SK-N-SH treated with all-trans-retinoic acid at 6 μM for 48 hours (cell line): ENCODE results near the gene PLIN5.

ENCODE experiments used
- ATAC-seq: fragments of 200-7000 bp; cut with Tn5 transposase; 3 replicates; pipeline ENCODE4 v1.9.1; 2020; ENCODE audit warnings: mild to moderate bottlenecking, moderate library complexity
- ARNTL ChIP-seq: fragments of 450-650 bp; formaldehyde crosslinking; IDR thresholded peaks from 2 replicates; pipeline ENCODE4 v1.5.0; 2020; ENCODE audit warnings: low read depth, mild to moderate bottlenecking, moderate library complexity, borderline replicate concordance
- BACH2 ChIP-seq: fragments of 250-450 bp; sonication (Bioruptor Pico); IDR thresholded peaks from 2 replicates; pipeline ENCODE4 v1.9.0; 2021; ENCODE audit warnings: mild to moderate bottlenecking, borderline replicate concordance
- CSDC2 ChIP-seq: fragments of 250-450 bp; sonication (Bioruptor Pico); IDR thresholded peaks from 2 replicates; pipeline ENCODE4 v1.5.0; 2020; ENCODE audit warnings: mild to moderate bottlenecking, moderate library complexity
- ESRRG ChIP-seq: fragments of 250-450 bp; sonication (Bioruptor Pico); IDR thresholded peaks from 2 replicates; pipeline ENCODE4 v1.6.1; 2021; ENCODE audit warnings: mild to moderate bottlenecking
- GLIS3 ChIP-seq: fragments of 250-450 bp; sonication (Bioruptor Pico); IDR thresholded peaks from 2 replicates; pipeline ENCODE4 v1.5.0; 2020; ENCODE audit warnings: mild to moderate bottlenecking, moderate library complexity
- ISL1 ChIP-seq: fragments of 250-450 bp; sonication (Bioruptor Pico); IDR thresholded peaks from 2 replicates; pipeline ENCODE4 v2.1.2; 2022; ENCODE audit warnings: mild to moderate bottlenecking, moderate library complexity
- OSR1 ChIP-seq: fragments of 250-450 bp; sonication (Bioruptor Pico); IDR thresholded peaks from 2 replicates; pipeline ENCODE4 v1.8.0; 2022; ENCODE audit warnings: moderate library complexity, mild to moderate bottlenecking, inconsistent platforms
- RARB ChIP-seq: fragments of 250-450 bp; sonication (Bioruptor Pico); IDR thresholded peaks from 2 replicates; pipeline ENCODE4 v1.8.0; 2021; ENCODE audit warnings: mild to moderate bottlenecking, moderate library complexity
- SNAI2 ChIP-seq: fragments of 250-450 bp; sonication (Bioruptor Pico); IDR thresholded peaks from 2 replicates; pipeline ENCODE4 v1.5.0; 2020; ENCODE audit warnings: mild to moderate bottlenecking, moderate library complexity
- TCF4 ChIP-seq: fragments of 250-450 bp; sonication (Bioruptor Pico); IDR thresholded peaks from 2 replicates; pipeline ENCODE4 v1.8.0; 2021; ENCODE audit warnings: mild to moderate bottlenecking, moderate library complexity, borderline replicate concordance
- TOX ChIP-seq: fragments of 250-450 bp; sonication (Bioruptor Pico); IDR thresholded peaks from 2 replicates; pipeline ENCODE4 v1.8.0; 2021; ENCODE audit warnings: mild to moderate bottlenecking, moderate library complexity, borderline replicate concordance
- ZC3H10 ChIP-seq: fragments of 250-450 bp; sonication (Bioruptor Pico); IDR thresholded peaks from 2 replicates; pipeline ENCODE4 v1.5.1; 2021; ENCODE audit warnings: mild to moderate bottlenecking, moderate library complexity
- ZFP3 ChIP-seq: fragments of 250-450 bp; sonication (Bioruptor Pico); IDR thresholded peaks from 2 replicates; pipeline ENCODE4 v1.5.0; 2020; ENCODE audit warnings: mild to moderate bottlenecking, moderate library complexity
- ZFP30 ChIP-seq: fragments of 450-650 bp; formaldehyde crosslinking; IDR thresholded peaks from 2 replicates; pipeline ENCODE4 v1.5.0; 2022; ENCODE audit warnings: mild to moderate bottlenecking, moderate library complexity
- ZNF565 ChIP-seq: fragments of 450-650 bp; formaldehyde crosslinking; conservative IDR thresholded peaks from 2 replicates; pipeline ENCODE4 v1.5.0; 2020; ENCODE audit warnings: low read depth, mild to moderate bottlenecking, moderate library complexity
- ZNF70 ChIP-seq: fragments of 450-650 bp; formaldehyde crosslinking; IDR thresholded peaks from 2 replicates; pipeline ENCODE4 v1.5.0; 2020; ENCODE audit warnings: mild to moderate bottlenecking, moderate library complexity
- ZNF8 ChIP-seq: fragments of 450-650 bp; formaldehyde crosslinking; IDR thresholded peaks from 2 replicates; pipeline ENCODE4 v1.5.0; 2020; ENCODE audit warnings: mild to moderate bottlenecking, moderate library complexity
- TF ChIP-seq, protein P1 (sequence below): fragments of 250-450 bp; sonication (Bioruptor Pico); IDR thresholded peaks from 2 replicates; pipeline ENCODE4 v1.5.0; 2020; ENCODE audit warnings: mild to moderate bottlenecking, moderate library complexity
- TF ChIP-seq, protein P2 (sequence below): fragments of 250-450 bp; sonication (Bioruptor Pico); IDR thresholded peaks from 2 replicates; pipeline ENCODE4 v1.5.1; 2021; ENCODE audit warnings: mild to moderate bottlenecking, moderate library complexity
- TF ChIP-seq, protein P3 (sequence below): fragments of 250-450 bp; sonication (Bioruptor Pico); IDR thresholded peaks from 2 replicates; pipeline ENCODE4 v1.8.0; 2021; ENCODE audit warnings: low read depth, mild to moderate bottlenecking, moderate library complexity, borderline replicate concordance
- TF ChIP-seq, protein P4 (sequence below): fragments of 250-450 bp; sonication (Bioruptor Pico); IDR thresholded peaks from 2 replicates; pipeline ENCODE4 v1.5.1; 2020; ENCODE audit warnings: low read depth, mild to moderate bottlenecking, moderate library complexity

PLIN5 gene

DNA sequence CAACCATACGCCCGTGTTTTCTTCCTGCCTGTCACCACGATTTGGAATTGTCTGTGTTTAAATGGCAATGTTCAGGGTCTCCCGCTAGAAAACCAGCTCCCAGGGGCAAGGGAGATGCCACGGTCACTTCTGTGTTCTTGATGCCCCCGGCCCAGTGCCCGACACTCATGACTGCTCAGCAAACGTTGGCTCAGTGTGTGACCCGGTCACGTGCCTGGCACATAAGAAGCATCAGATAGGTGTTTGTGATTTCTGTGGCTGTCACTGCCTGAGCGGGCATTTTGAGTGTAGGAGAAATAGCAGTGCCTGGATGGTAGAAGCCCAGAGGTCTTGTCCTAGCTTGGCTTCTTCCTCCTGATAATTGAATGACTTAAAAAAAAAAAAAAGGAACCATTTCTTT lies 47.5 kb downstream of the PLIN5 start (continued):
- TF ChIP-seq ESRRG, result no peak
- no peak for TF ChIP-seq ZNF8 (CRISPR knock-in tag)

DNA sequence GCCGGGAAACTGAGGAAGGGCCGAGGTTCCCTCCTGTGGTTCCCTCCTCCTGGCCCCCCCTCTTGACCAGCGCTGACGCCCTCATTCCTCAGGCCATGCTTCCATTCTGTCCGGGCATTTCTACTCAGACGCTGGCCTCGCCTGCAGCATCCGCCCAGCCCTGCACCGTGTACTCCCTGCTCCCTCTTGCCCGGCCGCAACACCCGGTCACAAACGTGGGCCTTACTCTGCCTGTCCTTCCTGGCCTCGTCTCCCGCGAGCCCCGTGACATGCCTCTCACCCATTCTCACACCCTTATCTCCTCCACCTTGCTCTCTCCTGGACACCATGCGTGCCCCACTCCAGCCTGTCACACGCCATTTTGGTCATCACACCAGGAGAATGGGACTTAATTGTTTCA lies 51.6 kb downstream of the PLIN5 start:
- no peak for TF ChIP-seq RARB (CRISPR knock-in tag)
- ATAC-seq, result no peak

DNA sequence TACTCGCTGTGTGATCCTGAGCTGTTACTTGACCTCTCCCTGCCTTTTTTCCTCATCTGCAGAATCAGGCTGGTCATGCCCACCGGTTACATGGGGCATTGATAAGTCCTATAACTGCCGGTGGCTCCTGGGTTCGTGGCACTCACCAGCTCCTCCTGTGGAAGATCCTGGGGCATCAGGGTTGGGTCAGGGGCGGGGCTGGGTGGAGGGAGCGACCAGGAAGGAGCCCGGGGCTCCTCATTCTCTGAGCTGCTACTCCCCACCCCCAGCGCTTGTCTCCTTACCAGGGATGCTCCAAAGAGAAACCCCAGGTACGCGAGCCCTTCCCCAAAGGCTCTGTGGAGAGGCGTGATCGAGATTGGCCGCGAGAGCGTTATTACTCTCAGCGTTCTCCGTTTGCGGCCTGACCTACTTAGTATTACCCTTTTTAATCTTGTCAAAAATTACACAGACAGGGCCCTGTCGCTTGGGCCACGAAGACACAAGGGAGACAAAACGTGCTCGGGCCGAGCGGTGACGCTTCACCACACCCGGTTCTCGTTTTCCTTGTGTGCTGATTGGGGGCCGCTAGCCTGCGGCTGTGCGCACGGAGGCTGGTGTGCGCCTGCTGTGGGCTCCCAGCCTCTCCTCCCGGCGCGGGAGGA lies 52.2 kb downstream of the PLIN5 start:
- ATAC-seq, result no peak
- TF ChIP-seq, protein P1, sequence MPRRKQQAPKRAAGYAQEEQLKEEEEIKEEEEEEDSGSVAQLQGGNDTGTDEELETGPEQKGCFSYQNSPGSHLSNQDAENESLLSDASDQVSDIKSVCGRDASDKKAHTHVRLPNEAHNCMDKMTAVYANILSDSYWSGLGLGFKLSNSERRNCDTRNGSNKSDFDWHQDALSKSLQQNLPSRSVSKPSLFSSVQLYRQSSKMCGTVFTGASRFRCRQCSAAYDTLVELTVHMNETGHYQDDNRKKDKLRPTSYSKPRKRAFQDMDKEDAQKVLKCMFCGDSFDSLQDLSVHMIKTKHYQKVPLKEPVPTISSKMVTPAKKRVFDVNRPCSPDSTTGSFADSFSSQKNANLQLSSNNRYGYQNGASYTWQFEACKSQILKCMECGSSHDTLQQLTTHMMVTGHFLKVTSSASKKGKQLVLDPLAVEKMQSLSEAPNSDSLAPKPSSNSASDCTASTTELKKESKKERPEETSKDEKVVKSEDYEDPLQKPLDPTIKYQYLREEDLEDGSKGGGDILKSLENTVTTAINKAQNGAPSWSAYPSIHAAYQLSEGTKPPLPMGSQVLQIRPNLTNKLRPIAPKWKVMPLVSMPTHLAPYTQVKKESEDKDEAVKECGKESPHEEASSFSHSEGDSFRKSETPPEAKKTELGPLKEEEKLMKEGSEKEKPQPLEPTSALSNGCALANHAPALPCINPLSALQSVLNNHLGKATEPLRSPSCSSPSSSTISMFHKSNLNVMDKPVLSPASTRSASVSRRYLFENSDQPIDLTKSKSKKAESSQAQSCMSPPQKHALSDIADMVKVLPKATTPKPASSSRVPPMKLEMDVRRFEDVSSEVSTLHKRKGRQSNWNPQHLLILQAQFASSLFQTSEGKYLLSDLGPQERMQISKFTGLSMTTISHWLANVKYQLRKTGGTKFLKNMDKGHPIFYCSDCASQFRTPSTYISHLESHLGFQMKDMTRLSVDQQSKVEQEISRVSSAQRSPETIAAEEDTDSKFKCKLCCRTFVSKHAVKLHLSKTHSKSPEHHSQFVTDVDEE (CRISPR knock-in tag), result no peak
- no peak for TF ChIP-seq ARNTL
- TF ChIP-seq, all 23 proteins: peak for 0

DNA sequence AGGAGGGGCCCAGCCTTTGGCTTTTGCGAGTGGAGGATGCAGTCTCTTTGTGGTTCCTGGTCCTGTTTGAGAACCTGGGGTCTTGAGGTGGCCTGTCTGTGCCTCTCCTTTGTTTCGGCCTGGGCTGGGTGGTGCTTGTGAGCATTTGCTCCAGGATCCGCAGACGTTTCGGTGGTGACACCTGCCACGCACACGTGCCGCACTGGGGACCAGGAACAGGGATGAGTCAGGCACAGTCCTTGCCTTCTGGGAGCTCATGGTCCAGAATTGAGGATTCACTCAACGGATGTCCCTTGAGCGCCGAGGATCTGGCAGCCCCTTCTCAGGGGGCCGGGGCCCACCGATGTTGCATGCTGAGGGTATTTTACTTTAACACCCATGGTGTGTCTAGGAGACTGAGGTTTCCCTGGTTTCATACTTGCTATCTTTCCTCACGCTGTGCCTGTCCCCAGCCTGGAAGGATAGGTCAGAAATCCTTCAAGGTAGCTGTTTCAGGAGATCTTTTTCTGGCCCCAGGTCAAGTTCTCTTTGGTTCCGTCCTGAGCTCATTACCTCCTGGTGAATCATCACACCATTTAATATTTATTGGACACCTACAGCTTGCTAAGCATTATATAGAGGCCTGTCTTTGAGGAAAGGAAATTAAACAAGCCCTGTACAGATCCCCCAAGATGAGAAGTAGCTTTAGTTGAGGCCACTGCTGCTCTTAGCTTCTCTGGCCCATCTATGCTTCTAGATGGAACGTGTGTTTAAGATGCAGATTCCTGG lies 57.8 kb downstream of the PLIN5 start:
- TF ChIP-seq SNAI2 (CRISPR knock-in tag) (no peak), ZC3H10 (no peak), GLIS3 (CRISPR knock-in tag) (no peak), ZNF565 (CRISPR knock-in tag) (no peak), ESRRG (no peak), CSDC2 (CRISPR knock-in tag) (no peak)
- TF ChIP-seq, protein P1 (CRISPR knock-in tag), result no peak
- TF ChIP-seq, all 23 proteins: peak for 0
- ATAC-seq, result no peak

DNA sequence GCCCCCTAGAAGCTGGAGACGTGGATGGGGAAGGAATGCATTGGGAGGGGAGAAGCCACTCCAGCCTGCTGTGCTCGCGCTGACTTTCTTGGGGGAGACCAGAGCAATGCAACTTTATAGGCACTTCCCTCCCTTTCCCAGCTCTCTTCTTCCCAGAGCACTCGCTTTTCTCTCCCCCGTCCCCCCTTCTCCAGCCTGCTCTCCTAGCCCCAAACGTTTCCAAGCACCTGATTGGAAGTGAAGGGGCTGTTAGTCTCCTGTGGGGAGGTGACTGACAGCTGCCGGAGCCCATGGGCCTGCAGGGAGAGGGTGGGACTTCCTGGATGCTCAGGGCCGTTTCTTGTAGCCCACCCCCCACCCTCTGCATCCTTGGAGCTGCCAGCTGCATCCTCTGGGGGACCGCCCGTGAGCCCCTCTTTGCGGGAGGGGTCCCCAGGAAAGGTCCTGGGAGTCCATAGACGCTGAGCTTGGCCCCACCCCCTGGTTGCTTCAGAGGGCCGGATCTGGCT lies 60.5 kb downstream of the PLIN5 start:
- peak; percentile 69 for ATAC-seq

DNA sequence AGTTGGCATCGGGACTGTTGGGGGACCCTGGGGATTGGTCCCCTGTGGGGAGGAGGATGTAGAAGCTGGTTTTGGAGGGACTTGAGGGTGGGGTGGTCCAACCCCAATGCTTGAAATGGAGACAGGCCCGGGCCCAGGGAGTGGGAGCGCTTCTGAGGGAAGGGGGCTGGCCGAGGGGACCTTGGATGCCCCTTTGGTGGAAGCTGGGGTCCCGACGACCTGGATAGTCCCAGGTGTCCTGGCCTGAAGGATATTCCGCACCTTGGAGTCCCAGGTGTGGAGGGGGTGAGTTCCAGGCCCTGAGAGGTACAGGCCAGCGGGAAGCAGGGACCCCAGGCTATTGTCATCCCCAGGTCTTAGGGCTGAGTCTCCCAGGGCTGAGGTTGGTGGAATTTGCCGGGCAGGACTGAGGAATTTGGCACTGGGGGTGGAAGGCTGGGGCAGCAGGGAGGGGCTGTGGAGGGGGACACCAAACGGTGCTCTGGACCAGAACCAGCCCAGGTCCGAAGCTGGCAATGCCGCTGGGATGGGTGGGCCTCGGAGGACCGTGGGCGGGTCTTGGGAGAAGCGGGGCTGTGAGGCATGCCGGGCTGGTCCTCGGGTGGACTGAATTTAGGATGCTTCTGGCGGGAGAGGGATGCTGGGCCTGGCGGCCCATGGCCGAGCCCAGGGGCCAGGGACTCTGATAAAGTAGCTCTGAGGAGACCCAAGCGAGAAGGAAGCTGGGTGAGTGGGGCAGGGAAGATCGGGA lies 61.1 kb downstream of the PLIN5 start:
- ATAC-seq, result peak; percentile 2; the same call in 2 of the 3 replicates
- TF ChIP-seq, protein P2, sequence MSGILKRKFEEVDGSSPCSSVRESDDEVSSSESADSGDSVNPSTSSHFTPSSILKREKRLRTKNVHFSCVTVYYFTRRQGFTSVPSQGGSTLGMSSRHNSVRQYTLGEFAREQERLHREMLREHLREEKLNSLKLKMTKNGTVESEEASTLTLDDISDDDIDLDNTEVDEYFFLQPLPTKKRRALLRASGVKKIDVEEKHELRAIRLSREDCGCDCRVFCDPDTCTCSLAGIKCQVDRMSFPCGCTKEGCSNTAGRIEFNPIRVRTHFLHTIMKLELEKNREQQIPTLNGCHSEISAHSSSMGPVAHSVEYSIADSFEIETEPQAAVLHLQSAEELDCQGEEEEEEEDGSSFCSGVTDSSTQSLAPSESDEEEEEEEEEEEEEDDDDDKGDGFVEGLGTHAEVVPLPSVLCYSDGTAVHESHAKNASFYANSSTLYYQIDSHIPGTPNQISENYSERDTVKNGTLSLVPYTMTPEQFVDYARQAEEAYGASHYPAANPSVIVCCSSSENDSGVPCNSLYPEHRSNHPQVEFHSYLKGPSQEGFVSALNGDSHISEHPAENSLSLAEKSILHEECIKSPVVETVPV, result no peak
- TF ChIP-seq SNAI2 (CRISPR knock-in tag) (no peak), ESRRG (no peak), ZC3H10 (no peak), ZNF70 (CRISPR knock-in tag) (no peak), ZNF565 (CRISPR knock-in tag) (no peak), CSDC2 (CRISPR knock-in tag) (no peak), BACH2 (CRISPR knock-in tag) (no peak), TOX (CRISPR knock-in tag) (no peak), ZFP30 (CRISPR knock-in tag) (no peak), GLIS3 (CRISPR knock-in tag) (no peak), RARB (CRISPR knock-in tag) (no peak), ZFP3 (CRISPR knock-in tag) (no peak)
- TF ChIP-seq, protein P3, sequence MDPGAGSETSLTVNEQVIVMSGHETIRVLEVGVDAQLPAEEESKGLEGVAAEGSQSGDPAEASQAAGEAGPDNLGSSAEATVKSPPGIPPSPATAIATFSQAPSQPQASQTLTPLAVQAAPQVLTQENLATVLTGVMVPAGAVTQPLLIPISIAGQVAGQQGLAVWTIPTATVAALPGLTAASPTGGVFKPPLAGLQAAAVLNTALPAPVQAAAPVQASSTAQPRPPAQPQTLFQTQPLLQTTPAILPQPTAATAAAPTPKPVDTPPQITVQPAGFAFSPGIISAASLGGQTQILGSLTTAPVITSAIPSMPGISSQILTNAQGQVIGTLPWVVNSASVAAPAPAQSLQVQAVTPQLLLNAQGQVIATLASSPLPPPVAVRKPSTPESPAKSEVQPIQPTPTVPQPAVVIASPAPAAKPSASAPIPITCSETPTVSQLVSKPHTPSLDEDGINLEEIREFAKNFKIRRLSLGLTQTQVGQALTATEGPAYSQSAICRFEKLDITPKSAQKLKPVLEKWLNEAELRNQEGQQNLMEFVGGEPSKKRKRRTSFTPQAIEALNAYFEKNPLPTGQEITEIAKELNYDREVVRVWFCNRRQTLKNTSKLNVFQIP (CRISPR knock-in tag), result no peak
- TF ChIP-seq, protein P4, sequence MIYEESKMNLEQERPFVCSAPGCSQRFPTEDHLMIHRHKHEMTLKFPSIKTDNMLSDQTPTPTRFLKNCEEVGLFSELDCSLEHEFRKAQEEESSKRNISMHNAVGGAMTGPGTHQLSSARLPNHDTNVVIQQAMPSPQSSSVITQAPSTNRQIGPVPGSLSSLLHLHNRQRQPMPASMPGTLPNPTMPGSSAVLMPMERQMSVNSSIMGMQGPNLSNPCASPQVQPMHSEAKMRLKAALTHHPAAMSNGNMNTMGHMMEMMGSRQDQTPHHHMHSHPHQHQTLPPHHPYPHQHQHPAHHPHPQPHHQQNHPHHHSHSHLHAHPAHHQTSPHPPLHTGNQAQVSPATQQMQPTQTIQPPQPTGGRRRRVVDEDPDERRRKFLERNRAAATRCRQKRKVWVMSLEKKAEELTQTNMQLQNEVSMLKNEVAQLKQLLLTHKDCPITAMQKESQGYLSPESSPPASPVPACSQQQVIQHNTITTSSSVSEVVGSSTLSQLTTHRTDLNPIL (CRISPR knock-in tag), result no peak

More for the DNA sequence above, 60.5 kb downstream of the PLIN5 start:
- TF ChIP-seq TCF4 (CRISPR knock-in tag) (no peak), CSDC2 (CRISPR knock-in tag) (no peak), ARNTL (no peak), ZFP3 (CRISPR knock-in tag) (no peak), OSR1 (CRISPR knock-in tag) (no peak), GLIS3 (CRISPR knock-in tag) (no peak), ISL1 (CRISPR knock-in tag) (no peak)
